Measurements from ENCODE around the gene RPL5. TPM values are rescaled to one million over a fixed set of nuclear protein-coding genes. Genes with fewer than 3 reads are reported as not detected.

Gene RPL5
- total and polyA plus RNA-seq, 2 donors (not counting 1 experiment from before 2014, with no cell fraction given): 1,104 to 1,477 TPM

GRCh38 chr1:92845908-92846307 lies 14.1 kb downstream of the RPL5 start:
- Histone ChIP-seq H3K4me2 (replicated peaks; ENCODE audit: low read depth, low read length, poor library complexity, severe bottlenecking) (no peak overlapping the region), H4K20me1 (ENCODE audit: control insufficient read depth, insufficient read depth, low read length, poor library complexity, severe bottlenecking) (no peaks in the 10 kb centered on the region), H3K4me3 (ENCODE audit: control extremely low read depth in 1 of 5, extremely low read depth in 1 of 5, insufficient read depth in 1 of 5, low read depth in 2 of 5, low read length in 4 of 5) (no peak overlapping the region), H3K27ac (ENCODE audit: low read length in 2 of 2) (no peak overlapping the region), H3K27me3 (replicated peaks in 1 of 4; ENCODE audit: control extremely low read depth in 1 of 4, control insufficient read depth in 3 of 4, insufficient read depth in 4 of 4, low read length in 3 of 4) (no peaks in the 10 kb centered on the region), H3K9me3 (ENCODE audit: control extremely low read depth in 1 of 3, control insufficient read depth in 2 of 3, insufficient read depth in 1 of 3, low read length in 2 of 3) (no peaks in the 10 kb centered on the region), H2AFZ (ENCODE audit: insufficient read depth, low read depth, low read length, poor library complexity, severe bottlenecking) (no peak overlapping the region), H3K36me3 (replicated peaks in 1 of 2; ENCODE audit: control extremely low read depth in 1 of 2, control insufficient read depth in 1 of 2, extremely low read depth in 1 of 2, insufficient read depth in 2 of 2, low read length in 1 of 2) (peaks cover 18 to 76% of the 10 kb centered on the region in 2 experiments), H3K9ac (ENCODE audit: low read length) (no peak overlapping the region), H3K4me1 (ENCODE audit: control insufficient read depth in 2 of 2, insufficient read depth in 2 of 2, low read length in 2 of 2) (no peaks in the 10 kb centered on the region), H3K79me2 (ENCODE audit: control insufficient read depth, insufficient read depth, low read length) (peaks cover 26% of the 10 kb centered on the region)
- ChIA-PET CTCF (interaction anchor here (0.8 to 1.3 kb wide), 3 partner anchors 11 to 234 kb away, joined by 4 to 5 read pairs (median 4); no protein-coding TSS in a partner anchor), POLR2A (interaction anchor here (0.7 kb wide), 1 partner anchor 14 kb away, joined by 4 read pairs; no protein-coding TSS in a partner anchor)
- no peaks in the 10 kb centered on the region for H3K4me1 Mint-ChIP-seq
- ATAC-seq (ENCODE audit: low read depth) (no peak), DNase-seq (no peak)
- intact Hi-C loops (cut with micrococcal nuclease): no loop called here
- H3K27ac Mint-ChIP-seq: no peak overlapping the region
- H3K4me3 Mint-ChIP-seq: no peak overlapping the region
- no peak for TF ChIP-seq EZH2 (IDR thresholded peaks at IDR 0.05; ENCODE audit: borderline replicate concordance, insufficient read depth, low read depth, low read length, poor library complexity, severe bottlenecking)
- no peak for TF ChIP-seq CTCF (IDR thresholded peaks at IDR 0.05)
- H3K9me3 Mint-ChIP-seq (ENCODE audit: insufficient read depth): no peaks in the 10 kb centered on the region
- 100% methylated on average over 1 of the region's 3 CpGs for WGBS (ENCODE audit: insufficient coverage)
- no peaks in the 10 kb centered on the region for H3K27me3 Mint-ChIP-seq

- CTCF ChIA-PET: interaction anchor here (0.5 to 1.6 kb wide), 4 partner anchors 9 to 449 kb away, joined by 3 to 5 read pairs (median 3); partner anchors contain the start of gene RPL5
- 96% methylated on average over 4 of the region's 4 CpGs for WGBS (ENCODE audit: insufficient coverage)
- no peaks in the 10 kb centered on the region for H3K9me3 Mint-ChIP-seq (ENCODE audit: insufficient read depth)
- no peaks in the 10 kb centered on the region for H3K9me3 ChIP-seq (ENCODE audit: control extremely low read depth in 1 of 3, control insufficient read depth in 2 of 3, insufficient read depth in 1 of 3, low read length in 2 of 3)
- ATAC-seq (ENCODE audit: low read depth) (no peak), DNase-seq (no peak)
- H3K27me3 Mint-ChIP-seq: no peaks in the 10 kb centered on the region
- no peak overlapping the region for H3K4me3 ChIP-seq (ENCODE audit: control extremely low read depth in 1 of 5, extremely low read depth in 1 of 5, insufficient read depth in 1 of 5, low read depth in 2 of 5, low read length in 4 of 5)
- peaks cover under 1% of the 10 kb centered on the region in 2 donors for H3K4me1 ChIP-seq (ENCODE audit: control insufficient read depth in 2 of 2, insufficient read depth in 2 of 2, low read length in 2 of 2)
- peaks cover 15 to 58% of the 10 kb centered on the region in 2 experiments for H3K36me3 ChIP-seq (replicated peaks in 1 of 2; ENCODE audit: control extremely low read depth in 1 of 2, control insufficient read depth in 1 of 2, extremely low read depth in 1 of 2, insufficient read depth in 2 of 2, low read length in 1 of 2)
- H3K27me3 ChIP-seq (replicated peaks in 1 of 4; ENCODE audit: control extremely low read depth in 1 of 4, control insufficient read depth in 3 of 4, insufficient read depth in 4 of 4, low read length in 3 of 4): no peaks in the 10 kb centered on the region
- no peak overlapping the region for H3K4me3 Mint-ChIP-seq
- H3K9ac ChIP-seq (ENCODE audit: low read length): no peak overlapping the region
- intact Hi-C loops (cut with micrococcal nuclease): no loop called here
- no peak overlapping the region for H3K27ac Mint-ChIP-seq
- no peak overlapping the region for H2AFZ ChIP-seq (ENCODE audit: insufficient read depth, low read depth, low read length, poor library complexity, severe bottlenecking)
- H4K20me1 ChIP-seq (ENCODE audit: control insufficient read depth, insufficient read depth, low read length, poor library complexity, severe bottlenecking): peaks cover 12% of the 10 kb centered on the region
- H3K79me2 ChIP-seq (ENCODE audit: control insufficient read depth, insufficient read depth, low read length): peaks cover 47% of the 10 kb centered on the region
- H3K4me2 ChIP-seq (replicated peaks; ENCODE audit: low read depth, low read length, poor library complexity, severe bottlenecking): no peak overlapping the region
- no peak for TF ChIP-seq EZH2 (IDR thresholded peaks at IDR 0.05; ENCODE audit: borderline replicate concordance, insufficient read depth, low read depth, low read length, poor library complexity, severe bottlenecking)
- no peak for TF ChIP-seq CTCF (IDR thresholded peaks at IDR 0.05)
- no peak overlapping the region for H3K27ac ChIP-seq (ENCODE audit: low read length in 2 of 2)
- H3K4me1 Mint-ChIP-seq: peaks cover 11% of the 10 kb centered on the region
- POLR2A ChIA-PET: no interaction called here
Observed at GRCh38 chr1:92848201-92848600, 16.4 kb downstream of the RPL5 start.
